Coronary artery (tissue), 2 donors: ENCODE data around the gene PLXNA4.

Source experiments
- DNase-seq: peaks from one replicate; pipeline ENCODE4 v3.0.0-alpha.2; 2017; ENCODE audit warnings: low spot score
- H3K27ac ChIP-seq, 2 donors: fragments of 200-600 bp; sonication (generic); one replicate each; pipeline ENCODE4 v1.5.1; 2016 to 2019
- H3K4me3 ChIP-seq: fragments of 200-600 bp; sonication (generic); 2 replicates; pipeline ENCODE4 v1.5.1; 2016; ENCODE audit warnings: mild to moderate bottlenecking, moderate library complexity
- TF ChIP-seq, protein P1 (sequence below): fragments of 200-600 bp; sonication (generic); IDR thresholded peaks from one replicate; pipeline ENCODE4 v1.5.1; 2019; ENCODE audit warnings: antibody characterized with exemption

The PLXNA4 gene

DNA sequence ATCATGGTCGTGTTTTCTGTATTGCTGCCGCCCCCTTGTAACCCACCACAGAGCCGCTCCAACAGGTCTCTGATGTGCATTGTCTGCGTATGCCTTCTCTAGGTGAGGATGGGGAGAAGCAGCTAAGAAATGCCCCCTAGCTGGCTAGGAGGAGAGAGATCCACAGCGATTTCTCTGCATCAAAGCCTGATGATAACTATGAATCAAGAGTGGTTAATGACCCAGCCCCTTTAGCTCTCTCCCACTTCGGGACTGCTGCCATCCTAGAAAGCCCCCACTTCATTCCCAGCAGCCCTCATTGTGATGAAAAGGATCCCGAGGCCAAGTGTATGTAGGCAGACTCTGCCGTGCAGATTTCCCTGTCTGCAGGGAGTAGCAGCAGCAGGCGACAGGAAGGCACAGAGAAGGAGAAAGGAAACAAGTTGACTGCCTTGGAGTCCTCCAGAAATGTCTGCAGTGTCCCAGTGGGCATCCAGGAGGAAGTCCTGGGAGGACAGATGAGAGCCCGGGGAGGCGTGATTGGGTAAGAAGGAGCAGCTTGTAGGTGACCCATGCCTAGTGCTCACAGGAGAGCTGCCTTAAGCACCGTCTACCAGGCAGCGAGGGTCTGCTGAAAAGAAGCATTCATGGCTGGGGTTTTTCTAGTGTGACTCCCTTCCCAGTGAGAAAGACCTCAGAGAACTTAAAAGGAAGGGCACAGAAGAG is 2.9 kb downstream of the PLXNA4 start:
- Histone ChIP-seq H3K27ac (no peak overlapping the region), H3K4me3 (no peak overlapping the region)
- no peak for DNase-seq
- TF ChIP-seq, protein P1, sequence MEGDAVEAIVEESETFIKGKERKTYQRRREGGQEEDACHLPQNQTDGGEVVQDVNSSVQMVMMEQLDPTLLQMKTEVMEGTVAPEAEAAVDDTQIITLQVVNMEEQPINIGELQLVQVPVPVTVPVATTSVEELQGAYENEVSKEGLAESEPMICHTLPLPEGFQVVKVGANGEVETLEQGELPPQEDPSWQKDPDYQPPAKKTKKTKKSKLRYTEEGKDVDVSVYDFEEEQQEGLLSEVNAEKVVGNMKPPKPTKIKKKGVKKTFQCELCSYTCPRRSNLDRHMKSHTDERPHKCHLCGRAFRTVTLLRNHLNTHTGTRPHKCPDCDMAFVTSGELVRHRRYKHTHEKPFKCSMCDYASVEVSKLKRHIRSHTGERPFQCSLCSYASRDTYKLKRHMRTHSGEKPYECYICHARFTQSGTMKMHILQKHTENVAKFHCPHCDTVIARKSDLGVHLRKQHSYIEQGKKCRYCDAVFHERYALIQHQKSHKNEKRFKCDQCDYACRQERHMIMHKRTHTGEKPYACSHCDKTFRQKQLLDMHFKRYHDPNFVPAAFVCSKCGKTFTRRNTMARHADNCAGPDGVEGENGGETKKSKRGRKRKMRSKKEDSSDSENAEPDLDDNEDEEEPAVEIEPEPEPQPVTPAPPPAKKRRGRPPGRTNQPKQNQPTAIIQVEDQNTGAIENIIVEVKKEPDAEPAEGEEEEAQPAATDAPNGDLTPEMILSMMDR: no peak

DNA sequence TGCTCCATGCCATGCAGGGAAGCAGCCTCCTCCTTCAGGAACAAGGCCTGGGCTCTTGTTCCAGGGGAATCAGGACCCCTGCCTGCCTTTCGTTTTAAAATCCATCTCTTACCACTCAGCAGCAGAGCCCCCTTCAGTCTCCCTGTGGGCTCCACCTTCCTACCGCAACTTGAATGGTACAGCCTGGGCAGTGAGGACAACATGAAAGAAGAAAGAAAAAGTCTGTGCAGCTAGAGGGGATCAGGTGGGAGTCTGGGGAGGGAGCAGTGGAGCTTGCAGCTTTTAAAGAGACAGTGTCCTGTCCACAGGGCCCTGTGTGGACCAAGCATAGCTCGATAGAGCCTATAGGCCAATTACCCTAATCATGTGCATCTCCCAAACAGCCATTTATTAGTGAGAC is 3.7 kb downstream of the PLXNA4 start:
- TF ChIP-seq, protein P1: no peak
- H3K27ac ChIP-seq: no peak overlapping the region
- no peak overlapping the region for H3K4me3 ChIP-seq
- DNase-seq: no peak

DNA sequence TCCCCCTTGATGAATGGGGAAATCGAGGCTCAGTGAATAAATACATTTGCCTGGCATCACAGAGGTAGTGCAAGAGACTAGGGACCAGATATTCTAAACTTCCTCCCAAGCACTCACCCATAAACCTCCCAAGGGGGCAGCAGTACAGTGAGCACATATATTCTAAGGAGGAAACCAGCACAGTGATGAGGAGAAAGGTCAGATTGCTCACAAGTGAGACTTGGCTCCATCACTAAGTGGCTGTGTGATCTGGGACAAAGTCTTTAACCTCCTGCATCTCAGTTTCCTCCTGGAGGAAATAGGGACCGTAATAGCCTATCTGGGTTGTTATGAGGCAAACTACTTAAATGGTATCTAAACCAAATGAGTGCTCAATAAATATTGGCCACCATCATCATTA is 4.3 kb downstream of the PLXNA4 start:
- TF ChIP-seq, protein P1: no peak
- no peak overlapping the region for H3K4me3 ChIP-seq
- DNase-seq: no peak
- H3K27ac ChIP-seq: no peak overlapping the region

DNA sequence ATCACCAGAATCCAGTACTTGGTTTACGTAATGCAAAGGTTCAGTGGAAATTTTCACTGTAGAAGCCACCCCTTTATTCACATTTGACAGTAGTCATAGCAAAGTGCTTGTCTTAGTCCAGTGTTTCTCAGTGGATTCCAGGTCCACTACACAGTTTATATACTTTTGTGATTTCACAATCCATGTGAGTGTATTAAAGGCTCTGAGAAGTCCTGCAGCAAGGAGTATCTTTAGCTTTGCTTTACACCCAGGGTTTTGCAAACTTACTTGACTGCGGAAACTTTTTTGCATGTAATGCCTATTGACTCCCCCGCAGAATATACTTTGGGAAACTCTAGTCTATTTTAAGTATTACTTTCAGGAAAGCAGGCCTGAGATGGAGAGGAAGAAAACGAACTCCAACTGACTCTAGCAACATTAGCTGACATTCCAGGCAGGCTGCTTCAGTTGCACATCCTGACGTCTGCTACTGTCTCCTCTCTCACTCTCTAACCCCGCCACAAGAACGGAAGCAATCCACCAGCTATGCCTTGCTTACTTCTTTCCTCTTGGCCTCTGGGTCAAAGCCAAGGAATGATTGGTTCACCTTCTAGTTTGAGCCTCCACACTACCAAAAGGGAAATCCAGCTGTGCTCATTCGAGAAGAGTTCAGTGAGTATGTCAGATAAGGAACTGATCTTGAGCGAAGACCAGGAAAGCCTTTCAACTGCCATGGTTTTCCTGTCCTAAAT is 6.2 kb downstream of the PLXNA4 start:
- TF ChIP-seq, protein P1: no peak
- no peak for DNase-seq
- Histone ChIP-seq H3K27ac (no peak overlapping the region), H3K4me3 (no peak overlapping the region)

DNA sequence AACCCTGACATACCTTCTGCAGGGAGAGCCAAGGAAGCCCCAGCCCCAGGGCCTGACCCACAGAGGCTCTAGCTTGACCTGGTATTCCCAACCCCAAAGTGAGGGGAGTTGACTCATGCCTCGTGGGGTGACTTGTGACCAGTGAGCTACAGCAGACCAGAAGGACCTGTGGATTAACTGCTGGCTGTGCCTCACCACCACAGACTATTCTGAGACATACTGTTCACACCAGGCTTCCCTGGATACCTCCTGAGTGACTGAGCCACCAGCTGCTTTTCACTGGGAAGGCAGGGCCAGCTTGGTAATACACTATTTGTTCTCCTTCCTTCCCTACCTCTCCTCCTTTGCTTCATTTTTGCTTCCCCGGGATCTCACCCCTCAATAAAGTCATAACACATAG is 7.3 kb downstream of the PLXNA4 start:
- no peak for DNase-seq
- no peak overlapping the region for H3K27ac ChIP-seq
- TF ChIP-seq, protein P1: no peak
- no peak overlapping the region for H3K4me3 ChIP-seq

DNA sequence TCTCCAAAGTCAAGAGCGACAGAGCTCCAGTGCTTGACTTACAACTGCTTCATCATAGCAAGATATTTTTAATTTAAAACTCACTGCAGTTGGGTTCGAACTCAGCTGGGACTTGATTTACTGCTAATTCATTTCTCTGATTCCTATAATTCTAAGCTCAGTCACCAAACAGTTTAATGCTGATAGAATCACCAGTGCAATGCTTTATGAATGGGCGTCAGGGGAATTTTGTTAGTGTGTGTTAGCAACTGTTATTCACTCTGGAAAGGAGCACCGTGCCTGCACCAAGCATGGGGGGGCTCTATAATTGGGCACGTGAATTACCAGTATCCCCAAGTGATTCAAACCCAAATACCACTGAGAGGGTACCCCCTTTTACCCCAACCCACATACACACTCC is 10.4 kb downstream of the PLXNA4 start:
- DNase-seq: no peak
- Histone ChIP-seq H3K4me3 (no peak overlapping the region), H3K27ac (no peak overlapping the region)
- TF ChIP-seq, protein P1: no peak

DNA sequence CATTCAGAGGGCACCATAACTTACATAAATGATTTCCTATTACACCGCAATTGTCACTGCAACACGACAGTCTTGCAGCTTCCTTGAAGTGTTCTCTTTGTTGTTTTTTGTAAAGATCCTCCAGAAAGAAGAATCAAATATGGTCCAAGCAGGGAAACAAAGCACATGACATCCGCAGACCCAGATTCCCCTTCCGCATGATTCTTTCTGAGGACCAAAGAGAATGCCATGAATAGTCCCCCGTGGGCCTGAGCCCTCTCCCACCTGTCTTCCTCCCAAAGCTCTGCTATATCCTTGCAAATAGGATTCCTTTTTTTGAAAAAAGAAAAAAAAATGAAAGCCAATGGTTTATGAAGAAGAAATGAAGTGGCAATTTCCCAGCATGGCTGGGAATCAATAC is 10.8 kb downstream of the PLXNA4 start:
- no peak overlapping the region for H3K27ac ChIP-seq
- DNase-seq: no peak
- TF ChIP-seq, protein P1: no peak
- no peak overlapping the region for H3K4me3 ChIP-seq
